ENCODE data around the gene TBRG4.

The TBRG4 gene

GRCh38 chr7:45074528-45075354, 36.8 kb downstream of the TBRG4 start:
- DNase-seq (ENCODE audit: low spot score): no peak

GRCh38 chr7:45073786-45074527, 37.5 kb downstream of the TBRG4 start:
- peak; percentile 12 for DNase-seq (ENCODE audit: low spot score)

GRCh38 chr7:45073031-45073785, 38.3 kb downstream of the TBRG4 start:
- no peak for DNase-seq (ENCODE audit: low spot score)

GRCh38 chr7:45072131-45073030, 39.1 kb downstream of the TBRG4 start:
- DNase-seq (ENCODE audit: low spot score): peak; percentile 19

DNA sequence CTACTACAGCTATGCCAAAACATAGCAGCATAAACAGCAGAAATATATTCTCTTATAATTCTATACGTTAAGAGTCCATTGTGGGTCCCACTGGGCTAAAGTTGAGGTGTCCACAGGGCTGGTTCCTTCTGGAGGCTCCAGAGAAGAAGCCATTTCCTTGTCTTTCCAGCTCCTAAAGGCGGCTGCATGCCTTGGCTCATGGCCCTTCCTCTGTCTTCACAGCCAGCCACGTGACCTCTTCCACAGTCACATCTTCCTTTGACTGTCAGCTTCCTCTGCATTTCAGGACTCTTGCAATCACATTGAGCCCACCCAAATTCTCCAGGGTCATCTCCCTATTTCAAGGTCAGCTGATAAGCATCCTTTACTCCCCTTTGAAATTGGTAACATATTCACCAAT, 40.0 kb downstream of the TBRG4 start:
- DNase-seq (ENCODE audit: low spot score): no peak

GRCh38 chr7:45070254-45070642, 41.2 kb downstream of the TBRG4 start:
- no peak for DNase-seq (ENCODE audit: low spot score)

DNA sequence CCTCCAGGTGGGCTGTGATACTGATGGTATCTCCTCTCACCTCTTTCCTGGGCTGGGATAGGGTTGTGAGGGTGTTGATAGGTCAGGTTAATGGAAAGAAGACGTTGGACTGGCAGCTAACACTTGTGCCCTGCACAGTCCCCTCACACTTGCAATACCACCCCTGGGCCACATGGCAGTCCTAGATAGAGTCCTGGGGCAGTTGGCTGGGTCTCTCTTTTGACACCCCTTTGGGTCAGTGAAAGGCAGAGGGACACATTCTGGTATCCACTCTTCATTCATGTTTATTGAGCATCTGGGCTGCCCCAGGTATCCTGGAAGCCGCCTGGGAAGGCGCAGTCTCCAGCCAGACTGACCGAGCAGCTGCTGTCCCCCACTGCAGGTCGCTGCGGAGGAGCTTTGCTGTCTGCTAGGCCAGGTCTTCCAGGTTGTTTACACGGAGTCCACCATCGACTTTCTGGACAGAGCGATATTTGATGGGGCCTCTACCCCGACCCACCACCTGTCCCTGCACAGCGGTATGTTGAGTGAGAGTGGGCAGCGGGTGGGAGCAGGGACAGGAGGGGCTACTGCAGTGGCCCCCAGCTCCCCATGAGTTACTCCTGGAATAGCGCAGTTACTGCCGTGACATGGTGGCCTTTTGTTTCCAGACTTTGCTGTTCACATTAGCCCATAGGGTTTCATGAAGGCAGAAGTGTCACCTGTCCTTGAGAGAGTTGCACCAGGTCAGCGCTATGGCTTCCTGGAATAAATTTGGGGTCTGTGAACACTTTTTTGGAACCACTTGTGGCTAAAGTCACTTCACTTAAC, 41.8 kb downstream of the TBRG4 start:
- peak; percentile 11 for DNase-seq (ENCODE audit: low spot score)

- DNase-seq (ENCODE audit: low spot score): no peak
These were observed 43.1 kb downstream of the TBRG4 start for GRCh38 chr7:45068236-45069023.

DNA sequence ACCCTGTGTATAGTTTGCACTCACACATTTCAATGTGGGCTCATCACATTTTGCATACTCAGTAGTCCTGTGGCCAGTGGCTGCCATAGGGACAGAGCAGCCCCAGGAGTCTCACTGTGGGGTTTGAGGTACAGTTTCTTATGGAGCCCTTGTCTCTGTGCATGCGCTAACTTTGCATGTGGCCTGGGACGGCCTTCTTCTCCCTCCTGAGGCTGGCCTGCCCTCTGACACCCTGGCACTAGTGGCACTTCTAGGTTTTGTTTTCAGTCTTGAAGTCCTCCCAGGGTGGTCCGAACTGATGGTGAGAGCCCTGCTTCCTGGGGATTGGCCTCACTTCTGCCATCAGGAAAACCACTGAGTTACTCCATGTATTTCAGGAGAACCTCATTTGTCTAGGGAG, 43.9 kb downstream of the TBRG4 start:
- no peak for DNase-seq (ENCODE audit: low spot score)

GRCh38 chr7:45066409-45066808, 45.1 kb downstream of the TBRG4 start:
- no peak for DNase-seq (ENCODE audit: low spot score)

DNA sequence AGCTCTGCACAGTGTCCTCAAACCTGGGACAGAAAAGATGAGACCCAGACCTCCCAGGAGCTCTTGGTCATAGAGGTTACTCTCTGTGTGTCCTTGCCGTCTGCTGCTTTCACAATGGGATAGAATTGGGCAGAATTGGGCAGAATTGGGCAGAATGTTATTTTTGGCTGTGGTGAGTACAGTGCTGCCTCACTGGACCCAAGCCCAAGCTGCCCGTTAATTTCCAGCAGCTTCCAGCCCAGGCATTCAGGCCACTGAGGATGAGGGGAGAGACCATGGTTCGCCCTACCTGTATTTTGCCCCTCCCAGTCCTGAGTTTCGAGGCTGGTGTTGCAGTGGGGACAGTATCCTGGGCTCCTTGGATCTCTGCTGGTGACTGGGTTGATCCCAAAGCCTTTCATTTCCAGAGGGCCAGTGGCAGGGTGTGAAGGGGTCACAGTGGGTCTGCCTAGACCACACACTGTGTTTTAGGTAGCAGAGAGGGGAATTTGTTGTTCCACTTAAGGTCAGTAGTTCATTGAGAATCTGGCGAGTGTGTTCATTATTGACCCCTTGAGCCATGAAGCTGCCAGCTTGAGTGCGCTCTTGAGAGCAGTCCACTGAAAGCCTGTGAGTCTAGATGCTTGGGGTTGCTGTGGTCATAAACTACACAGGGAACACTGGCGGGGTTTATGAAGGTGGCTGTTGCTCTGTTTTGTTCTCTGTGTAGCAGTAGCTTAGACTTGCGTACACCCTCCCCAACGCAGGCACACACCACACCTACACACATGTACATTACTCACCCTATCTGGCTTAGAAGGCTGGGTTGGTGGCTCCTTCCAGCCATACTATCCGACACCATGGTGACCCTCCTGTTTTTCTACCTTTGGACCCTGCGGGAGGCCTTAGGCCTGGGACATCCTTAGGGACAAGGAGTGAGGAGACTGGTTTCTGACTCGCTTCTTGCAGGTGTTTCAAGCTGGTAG, 46.2 kb downstream of the TBRG4 start:
- no peak for DNase-seq (ENCODE audit: low spot score)

DNA sequence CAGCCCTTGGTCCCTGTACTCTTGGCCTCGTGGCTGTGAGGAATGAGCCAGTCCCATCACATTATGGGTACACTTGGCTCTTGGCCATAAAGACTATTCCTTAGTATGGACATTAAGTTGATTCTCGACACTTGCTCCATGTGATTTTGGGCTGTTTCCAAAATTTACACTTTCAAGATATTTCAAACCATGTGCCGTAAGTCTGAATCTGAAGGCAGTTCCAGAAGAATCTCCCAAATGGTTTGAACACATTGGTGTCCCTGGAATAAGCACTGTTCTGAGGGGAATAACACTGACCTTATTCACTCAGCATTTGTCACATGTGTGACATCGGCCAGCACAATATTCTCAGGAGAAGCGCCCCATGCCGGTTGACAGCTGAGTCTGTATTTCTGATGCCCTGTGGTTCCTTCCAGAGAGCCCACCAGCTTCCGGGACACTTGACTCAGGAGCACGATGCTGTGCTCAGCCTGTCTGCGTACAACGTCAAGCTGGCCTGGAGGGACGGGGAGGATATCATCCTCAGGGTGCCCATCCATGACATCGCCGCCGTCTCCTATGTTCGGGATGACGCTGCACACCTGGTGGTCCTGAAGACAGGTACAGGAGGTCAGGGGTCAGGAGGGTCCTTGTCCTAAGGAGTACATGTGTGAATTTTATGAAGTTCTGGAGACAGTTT, 47.3 kb downstream of the TBRG4 start:
- no peak for DNase-seq (ENCODE audit: low spot score)

DNA sequence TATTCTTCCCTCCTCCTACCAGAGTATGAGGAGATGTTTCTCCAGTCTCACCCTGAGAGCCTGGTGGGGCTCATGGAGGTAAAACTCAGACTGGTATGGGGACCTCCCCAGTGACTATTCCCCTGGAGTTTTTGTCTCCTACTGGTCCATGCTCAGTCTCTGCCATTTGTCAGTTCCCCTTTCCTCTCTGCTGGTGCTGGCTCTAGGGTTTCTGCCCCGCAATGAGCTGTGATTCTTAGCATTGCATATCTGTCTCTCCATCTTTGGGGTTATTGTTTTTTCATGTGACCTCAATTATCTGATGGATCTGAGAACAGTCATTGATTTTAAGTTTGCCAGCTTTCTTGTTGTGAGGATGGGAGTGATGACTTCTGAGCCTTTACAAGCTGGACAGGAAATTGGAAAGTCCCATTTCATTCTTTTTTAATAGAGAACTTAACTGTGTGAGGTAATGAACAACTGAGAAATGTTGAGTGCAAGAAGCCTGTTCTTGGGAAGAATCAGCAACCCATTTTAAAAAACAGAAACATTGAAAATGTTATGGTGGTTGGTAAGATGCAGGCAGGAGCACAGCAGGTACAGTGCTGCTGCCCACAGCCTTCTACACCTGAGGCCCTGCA, 49.6 kb downstream of the TBRG4 start:
- DNase-seq (ENCODE audit: low spot score): no peak

- no peak for DNase-seq (ENCODE audit: low spot score)
These were observed 50.1 kb downstream of the TBRG4 start for GRCh38 chr7:45061352-45061751.

DNA sequence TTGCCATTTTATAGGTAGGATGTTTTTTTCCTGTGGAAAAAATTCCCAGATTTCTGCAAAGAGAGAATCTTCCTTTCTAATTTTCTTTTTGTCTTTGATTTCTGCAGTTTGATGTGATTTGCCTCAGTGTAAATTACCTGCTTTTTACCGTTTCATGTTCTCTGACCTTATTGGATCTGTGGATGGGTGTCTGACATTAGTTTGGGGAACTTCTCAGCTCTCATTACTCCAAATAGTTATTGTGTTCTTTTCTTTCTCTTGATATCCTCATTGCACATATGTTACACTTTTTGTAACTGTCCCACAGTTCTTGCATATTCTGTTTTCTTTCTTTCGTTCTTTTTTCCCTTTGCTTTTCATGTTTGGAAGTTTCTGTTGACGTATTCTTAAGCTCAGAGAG, 51.2 kb downstream of the TBRG4 start:
- no peak for DNase-seq (ENCODE audit: low spot score)

DNA sequence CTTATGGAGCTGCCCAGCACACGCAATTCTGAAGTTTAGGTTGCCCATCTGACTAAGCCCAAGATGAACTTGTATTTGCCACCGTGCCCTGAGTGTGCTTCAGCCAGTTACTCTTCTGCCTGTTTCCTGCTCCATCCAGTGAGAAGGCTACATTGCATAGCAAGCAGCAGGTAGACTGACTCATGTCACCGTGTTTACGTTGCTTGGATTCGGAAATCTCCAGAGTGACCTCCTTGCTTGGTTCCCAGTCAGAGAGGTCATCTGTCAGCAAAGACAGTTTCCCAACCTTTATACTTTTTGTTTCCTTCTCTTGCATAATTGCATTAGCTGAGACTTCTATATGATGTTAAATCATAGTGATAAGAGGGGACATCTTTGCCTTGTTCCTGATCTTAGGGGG, 53.6 kb downstream of the TBRG4 start:
- no peak for DNase-seq (ENCODE audit: low spot score)

GRCh38 chr7:45055594-45056219, 55.8 kb downstream of the TBRG4 start:
- no peak for DNase-seq (ENCODE audit: low spot score)

Measured in AG20443 (cell line).